ENCODE measurements around the gene PIK3R5.

PIK3R5 gene

GRCh38 chr17:8890671-8891070, 74.8 kb downstream of the PIK3R5 start:
- no peak for TF ChIP-seq CTCF (IDR thresholded peaks at IDR 0.05)

- no peak for TF ChIP-seq CTCF (IDR thresholded peaks at IDR 0.05)
These were observed 75.9 kb downstream of the PIK3R5 start for GRCh38 chr17:8889458-8890210.

- TF ChIP-seq CTCF (IDR thresholded peaks at IDR 0.05) = no peak
These were observed 76.7 kb downstream of the PIK3R5 start for GRCh38 chr17:8888704-8889302.

- TF ChIP-seq CTCF (IDR thresholded peaks at IDR 0.05) = no peak
These were observed 77.4 kb downstream of the PIK3R5 start for GRCh38 chr17:8887834-8888703.

- no peak for TF ChIP-seq CTCF (IDR thresholded peaks at IDR 0.05)
These were observed 78.2 kb downstream of the PIK3R5 start for GRCh38 chr17:8887301-8887700.

GRCh38 chr17:8885967-8886684, 79.4 kb downstream of the PIK3R5 start:
- no peak for TF ChIP-seq CTCF (IDR thresholded peaks at IDR 0.05)

- no peak for TF ChIP-seq CTCF (IDR thresholded peaks at IDR 0.05)
These were observed 81.0 kb downstream of the PIK3R5 start for GRCh38 chr17:8884336-8884990.

All from LNCAP (cell line).